Islet precursor cell (in vitro differentiated cells): ENCODE data around the gene TMEM150C.

Experiments
- DNase-seq: peaks from one replicate; pipeline ENCODE4 v3.0.0-alpha.2; 2018

TMEM150C gene

DNA sequence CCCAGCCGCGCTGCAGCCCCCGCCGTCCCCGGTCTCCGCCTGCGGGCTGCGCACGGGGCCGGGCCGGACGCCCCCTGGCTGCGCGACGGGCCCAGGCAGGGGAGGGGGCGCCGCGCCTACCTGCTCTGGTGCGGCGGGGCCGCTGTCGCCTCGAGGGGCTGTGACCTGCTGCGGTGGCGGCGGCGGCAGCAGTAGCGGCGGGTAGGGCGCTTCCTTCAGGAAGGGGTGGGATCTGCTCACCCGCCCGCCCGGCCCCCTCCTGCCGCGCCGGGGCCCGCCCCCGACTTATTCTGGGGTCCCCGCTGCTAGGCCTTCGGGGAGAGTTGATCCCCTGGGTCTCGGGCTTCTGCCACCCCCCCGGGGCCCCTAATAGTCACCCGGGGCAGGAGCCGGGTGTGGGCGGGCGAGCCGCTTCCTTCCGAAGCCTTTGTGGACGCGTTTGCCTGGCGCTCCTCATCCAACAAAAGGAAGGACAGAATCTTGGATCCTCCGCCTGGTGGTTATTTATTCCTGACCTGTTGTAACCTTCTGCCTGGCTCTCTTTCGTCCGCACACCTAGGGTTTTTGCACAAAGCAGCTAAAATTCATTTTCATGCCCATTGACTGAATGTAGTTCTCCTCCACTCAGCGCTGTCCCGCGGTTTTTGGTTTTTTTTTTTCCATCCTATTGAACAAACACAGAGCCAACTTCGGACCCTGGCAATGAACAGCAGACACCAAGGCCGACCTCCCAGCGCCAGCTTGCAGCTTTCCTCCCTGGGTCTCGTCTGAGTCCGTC lies at the start of gene TMEM150C:
TMEM150C (minus strand) TSS at position 203 of the 778 bp plus-strand sequence. CDS start 57,331 bp downstream, outside the sequence.
- peak; percentile 84 for DNase-seq

DNA sequence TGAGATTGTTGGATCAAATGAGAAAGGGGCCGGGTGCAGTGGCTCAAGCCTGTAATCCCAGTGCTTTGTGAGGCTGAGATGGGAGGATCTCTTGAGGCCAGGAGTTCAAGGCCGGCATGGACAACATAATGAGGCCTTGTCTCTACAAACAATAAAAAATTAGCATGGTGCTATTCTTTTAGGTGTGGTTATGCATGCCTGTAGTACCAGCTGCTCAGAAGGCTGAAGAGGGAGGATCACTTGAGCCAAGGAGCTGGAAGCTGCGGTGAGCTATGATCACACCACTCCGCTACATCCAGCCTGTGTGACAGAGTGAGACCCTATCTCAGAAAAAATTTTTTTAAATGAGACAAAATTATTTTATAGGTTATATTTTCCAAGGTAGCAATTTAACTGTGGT lies 49.7 kb upstream of the TMEM150C start:
- no peak for DNase-seq

DNA sequence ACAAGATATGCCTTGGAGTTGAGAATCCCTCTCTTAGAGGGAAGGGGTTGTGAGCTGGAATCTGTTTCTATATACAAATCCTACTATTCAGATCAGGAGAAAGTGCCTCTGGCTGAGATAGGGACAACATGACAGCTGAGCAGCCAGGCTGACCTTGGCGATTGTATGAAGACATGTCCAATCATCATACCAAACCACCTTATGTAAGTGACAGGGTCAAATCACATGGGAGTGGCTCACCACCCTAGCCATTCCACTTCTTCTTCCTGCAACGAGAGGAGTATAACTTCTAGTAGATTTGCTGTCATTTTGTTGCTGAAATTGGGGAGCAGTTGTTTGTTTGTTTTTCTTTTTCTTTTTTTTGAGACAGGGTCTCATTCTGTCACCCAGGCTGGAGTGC lies 48.3 kb upstream of the TMEM150C start:
- DNase-seq: no peak

DNA sequence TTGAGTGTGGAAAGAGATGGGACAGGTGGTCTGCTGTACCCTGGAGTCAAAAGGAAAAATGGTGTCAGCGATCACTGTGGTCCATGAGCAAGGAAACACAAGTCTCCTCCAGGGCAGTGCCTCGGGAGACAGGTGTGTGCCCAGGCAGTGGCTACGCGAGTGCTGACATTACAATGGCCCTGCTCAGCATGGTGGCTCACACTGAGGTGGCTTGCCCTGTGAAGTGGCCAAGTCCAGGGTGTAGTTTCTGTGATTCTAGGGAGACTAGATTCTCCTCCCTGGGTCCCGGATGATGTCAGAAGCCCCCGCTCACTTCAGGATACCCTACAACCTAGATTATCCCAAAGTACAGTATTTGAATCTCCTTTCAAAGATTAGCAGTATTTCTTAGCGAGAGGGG lies 44.8 kb upstream of the TMEM150C start:
- DNase-seq: no peak

DNA sequence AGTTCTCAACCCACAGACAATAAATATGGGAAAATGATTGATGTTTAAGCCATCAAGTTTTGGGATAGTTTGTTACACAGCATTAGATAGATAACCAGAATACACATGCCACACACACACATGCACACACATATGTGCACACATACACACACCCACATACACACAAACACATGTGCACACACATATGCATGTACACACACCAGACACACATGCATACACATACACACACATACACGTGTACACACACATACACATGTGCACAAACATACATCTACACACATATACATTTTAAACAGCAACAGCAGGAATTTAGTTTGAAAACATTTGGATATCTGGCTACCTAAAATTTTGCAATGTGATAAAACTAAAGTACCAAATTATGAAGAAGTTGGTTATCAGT lies 42.7 kb upstream of the TMEM150C start:
- no peak for DNase-seq

DNA sequence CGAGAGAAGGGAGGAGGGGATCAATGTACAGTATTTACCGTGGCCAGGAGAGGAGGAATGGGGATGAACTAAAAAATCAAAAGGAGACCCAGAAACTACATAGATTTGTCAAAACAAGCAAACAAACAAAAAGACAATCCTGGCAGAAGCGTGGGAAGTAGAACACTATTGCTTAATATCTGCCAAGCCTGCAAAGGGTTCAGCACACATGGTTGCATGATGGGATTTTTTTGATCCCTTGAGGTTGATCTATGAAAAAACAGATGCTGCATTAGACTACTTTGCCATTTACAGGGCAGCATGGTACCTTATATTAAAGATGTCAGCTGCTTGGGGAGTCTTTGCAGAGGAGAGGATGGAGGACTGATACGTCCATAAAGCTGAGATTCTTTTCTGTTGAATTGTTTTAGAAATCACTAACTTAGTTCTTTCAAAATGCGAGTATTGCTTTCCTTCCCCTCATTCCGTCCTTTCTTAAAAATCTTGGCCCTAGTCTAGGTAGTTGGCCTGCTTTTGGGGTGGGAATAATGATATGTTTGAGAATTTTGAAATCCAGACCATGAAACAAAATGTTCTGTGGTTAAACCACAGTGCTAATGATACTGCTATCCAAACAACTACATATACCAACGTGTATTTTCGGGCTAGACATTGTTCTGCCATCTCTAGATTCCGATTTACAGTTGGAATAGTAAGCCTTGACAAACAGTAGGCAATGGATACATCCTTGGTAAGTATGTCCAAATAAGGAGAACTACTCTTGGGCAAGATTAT lies 39.6 kb upstream of the TMEM150C start:
- no peak for DNase-seq

DNA sequence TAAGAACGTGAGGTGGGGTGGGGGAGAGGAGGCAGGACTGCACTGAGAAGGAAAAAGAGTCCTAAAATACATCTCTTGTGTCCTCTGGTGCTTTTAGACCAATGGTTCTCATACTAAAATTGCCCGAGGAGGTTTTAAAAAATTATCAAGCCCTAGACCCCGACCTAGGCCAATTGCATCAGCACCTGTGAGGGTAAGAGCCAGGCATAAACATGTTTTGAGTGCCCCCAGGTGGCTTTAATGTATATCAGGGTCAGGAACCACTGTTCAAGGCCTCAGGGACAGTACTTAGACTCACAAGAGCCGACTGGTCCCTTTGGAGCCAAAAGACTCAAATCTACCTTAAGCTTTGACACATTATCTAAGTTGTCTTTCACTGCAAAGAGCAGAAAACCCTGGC lies 37.5 kb upstream of the TMEM150C start:
- no peak for DNase-seq

DNA sequence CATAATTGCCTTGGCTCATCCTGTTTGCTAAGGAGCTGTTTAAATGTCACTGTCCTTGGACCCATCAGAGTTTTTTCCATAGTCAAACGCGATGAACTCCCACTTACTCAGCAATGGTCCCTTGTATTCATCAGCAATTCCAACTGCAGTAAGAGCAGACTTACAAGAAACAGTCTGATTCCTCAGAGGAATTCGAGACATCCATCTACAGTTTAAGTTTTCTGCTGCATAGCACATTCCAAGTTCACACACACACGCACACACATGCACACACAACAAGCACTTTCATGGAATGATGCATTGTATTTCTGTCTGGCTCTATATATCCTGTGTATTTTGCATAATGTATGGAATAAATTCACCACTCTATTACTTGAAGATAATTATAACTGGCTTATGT lies 32.7 kb upstream of the TMEM150C start:
- no peak for DNase-seq

DNA sequence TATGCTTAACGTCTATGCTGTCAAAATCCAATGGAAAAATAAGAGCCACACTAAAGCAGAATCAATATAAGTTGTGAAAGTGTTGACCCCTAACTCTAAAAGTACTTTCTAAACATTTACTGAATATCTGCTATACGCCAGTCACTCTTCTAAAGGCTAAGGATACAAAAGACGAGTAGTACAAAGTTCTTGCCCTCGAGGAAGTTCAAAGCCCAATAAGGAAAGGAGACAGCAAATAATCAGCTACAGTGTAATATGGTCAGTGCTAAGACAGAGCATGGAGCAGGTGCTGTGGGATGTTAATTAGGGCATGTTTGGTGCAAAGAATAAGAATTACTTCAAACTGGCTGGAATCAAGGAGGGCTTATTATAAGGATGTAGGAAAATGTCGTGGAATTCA lies 31.6 kb upstream of the TMEM150C start:
- no peak for DNase-seq

DNA sequence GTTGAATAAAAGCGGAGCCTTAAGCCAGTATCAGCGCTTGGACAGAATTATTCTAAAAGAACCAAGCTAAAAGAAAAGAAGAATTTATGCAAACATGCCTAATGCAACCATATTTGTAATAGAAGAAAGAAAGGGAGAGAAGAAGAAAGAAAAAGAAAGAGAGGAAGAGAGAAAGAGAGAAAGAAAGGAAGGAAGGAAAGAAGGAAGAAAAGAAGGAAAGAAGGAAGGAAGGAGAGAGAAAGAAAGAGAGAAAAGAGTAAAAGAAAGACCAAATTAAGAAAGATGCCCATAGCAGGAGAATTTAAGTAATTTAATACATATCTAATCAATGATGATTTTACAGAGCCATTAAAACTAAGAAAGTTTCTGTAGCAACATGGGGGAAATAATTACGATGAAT lies 30.9 kb upstream of the TMEM150C start:
- DNase-seq: no peak

DNA sequence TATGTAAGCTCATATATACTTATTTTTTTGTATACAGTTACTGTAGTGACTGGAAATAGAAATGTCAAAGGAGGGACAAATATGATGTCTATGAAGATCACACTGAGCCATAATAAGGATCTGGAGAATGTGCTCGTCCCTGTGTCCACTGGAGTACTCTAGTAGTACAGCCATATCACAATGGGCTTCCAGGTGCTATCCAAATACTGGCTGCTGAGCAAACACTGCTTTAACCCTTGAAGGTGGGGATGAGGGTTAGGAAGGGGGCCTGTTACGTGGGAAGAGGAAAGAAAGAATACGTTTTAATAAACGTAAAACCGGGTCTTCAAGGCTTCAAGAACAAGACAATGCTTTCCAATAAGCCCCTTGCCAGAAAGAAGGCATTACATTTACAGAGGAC lies 29.8 kb upstream of the TMEM150C start:
- no peak for DNase-seq

DNA sequence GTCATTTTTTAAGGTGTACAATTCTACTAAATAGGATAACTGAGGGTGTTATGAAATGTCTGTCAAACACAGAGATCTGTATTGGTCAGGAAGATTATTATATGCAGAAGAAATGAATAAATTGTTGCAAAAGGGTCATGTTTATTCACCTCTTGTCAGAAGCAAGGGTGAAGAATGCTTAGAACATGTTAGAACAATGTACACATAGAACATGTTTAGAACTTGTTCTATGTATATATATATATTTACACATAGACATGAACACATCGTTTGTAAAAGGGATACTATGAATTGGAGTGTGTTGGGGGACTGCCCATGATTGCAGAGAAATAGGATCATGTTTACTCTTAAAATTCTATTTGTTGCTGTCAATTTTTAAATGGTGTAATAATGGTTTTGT lies 28.0 kb upstream of the TMEM150C start:
- DNase-seq: no peak

DNA sequence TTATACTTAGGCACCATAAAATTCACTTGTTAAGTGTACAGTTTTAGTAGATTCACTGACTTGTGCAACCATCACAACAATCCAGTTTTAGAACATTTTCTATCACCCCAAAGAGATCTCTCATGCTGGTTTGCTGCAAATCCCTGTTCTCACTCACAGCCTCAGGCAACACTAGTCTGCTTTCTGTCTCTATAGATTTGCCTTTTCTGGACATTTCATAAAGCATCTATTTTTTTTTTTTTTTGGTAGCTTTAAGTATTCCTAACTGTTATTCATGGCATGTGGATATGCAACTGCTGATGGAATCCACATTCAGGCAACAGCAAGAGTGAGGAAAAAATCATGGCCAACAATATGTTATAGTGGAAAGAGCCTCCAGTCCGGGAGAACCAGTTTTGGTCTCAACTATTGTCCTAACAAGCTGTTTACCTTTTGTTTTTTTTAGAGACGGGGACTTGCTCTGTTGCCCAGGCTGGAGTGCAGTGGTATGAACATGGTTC lies 27.0 kb upstream of the TMEM150C start:
- DNase-seq: no peak

DNA sequence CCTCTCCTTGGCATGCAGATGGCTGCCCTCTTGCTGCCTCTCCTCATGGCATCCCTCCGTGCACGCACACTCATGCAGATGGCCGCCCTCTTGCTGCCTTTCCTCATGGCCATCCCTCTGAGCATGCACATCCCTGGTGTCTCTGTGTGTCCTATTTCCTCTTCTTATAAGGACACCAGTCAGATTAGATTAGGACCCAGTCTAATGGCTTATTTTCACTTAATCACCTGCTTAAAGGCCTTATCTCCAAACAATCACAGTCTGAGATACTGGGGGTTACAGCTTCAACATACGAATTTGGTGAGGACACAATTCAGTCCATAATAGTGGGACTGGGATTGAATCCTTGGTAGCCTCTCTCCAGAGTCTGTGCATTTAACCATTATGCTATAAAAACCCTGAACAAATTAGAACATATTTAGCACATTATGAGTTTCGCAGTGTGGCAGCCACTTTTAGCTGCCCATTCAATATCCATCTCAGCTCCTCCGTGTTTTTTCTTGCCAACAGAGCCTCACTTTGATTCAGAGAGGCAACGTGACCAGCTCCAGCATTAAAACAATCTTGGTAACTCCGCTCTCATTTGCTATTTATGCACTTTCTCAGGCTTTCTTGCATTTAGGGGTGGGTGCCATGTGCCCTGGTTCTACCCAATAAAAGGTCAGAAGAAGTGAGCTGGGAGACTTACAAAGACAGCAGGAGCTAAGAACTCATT lies 26.2 kb upstream of the TMEM150C start:
- DNase-seq: no peak

DNA sequence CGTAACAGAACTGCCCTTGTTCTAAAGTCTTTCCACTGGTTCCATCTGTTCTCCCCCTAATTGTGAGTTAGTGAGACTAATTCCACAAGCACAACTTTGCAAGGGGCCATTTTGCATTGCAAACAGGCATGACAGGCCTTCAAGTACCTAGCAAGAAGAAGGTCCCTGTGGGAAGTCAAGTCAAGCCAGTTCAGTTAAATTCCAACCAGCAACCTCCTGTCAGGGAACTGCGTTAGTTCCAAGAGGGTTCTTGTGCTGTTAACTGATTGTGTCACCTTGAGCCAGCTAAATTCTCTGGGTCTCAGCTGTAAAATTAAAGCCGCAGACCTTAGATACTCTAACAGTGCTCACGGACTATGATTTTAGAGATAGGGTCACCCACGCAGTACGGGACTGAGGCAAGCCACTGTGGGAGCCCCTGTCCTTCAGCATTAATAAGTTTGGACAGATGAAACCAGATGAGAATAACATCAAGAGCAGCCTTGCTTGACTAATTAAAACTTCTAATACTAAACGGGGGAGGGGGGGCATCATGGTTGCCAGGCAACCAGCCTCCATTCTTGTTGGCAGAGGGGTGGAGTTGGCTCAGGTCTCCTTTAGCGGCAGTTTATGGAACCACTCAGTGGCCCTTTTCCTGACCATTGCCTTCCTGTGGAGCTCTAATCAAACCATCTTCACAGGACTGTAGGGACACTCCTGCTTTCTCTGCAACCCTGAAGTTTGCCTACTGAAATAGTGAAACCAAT lies 24.1 kb upstream of the TMEM150C start:
- no peak for DNase-seq

DNA sequence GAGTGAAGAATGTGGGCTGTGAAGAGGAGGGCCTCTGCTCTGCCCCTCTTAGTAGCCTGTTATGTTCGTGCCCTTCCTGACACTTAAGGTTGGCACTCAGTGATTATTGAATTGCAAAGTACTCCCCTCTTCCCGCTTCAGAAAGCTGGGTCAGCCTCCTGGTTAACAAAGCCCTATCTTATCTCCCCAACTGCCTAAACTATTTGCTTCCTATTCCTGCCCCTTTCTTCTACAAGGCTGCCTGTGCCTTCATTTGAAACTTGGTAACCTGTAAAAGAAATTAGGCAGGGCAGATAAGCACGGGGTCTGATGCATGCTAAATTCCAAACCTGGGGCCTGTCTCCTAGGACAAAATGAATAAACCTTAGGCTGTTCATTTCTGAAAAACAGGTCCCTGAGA lies 23.1 kb upstream of the TMEM150C start:
- DNase-seq: no peak

DNA sequence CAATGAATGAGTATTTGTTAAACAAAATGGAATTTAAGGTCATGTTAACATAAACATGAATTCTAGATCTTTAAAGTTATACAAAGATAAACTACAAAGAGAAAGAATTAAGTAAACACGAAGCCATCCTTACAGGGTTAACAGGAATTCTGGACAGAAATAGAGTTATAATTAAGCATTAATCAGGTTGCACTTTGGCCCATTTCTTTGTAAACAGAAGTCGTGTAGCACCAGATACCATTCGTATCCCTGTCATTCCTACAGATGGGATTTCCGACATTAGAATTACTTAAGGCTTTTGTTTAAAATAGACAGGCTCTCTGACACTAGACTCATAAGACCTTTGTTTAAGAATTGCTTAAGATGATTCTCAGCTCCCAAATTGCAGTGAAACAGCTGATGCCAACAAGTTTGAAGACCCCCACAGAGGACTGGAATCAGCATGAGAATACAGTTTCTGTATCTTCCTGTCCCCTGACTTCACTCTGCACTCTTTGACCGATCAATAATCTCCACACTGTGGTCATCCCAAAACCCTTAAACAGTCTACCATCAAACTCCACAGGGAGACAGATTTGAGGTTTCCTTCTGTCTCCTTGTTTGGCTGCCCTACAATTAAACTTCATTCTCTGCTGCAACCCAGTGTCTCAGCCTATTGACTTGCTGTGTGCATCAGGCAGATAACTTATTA lies 22.3 kb upstream of the TMEM150C start:
- DNase-seq: no peak

DNA sequence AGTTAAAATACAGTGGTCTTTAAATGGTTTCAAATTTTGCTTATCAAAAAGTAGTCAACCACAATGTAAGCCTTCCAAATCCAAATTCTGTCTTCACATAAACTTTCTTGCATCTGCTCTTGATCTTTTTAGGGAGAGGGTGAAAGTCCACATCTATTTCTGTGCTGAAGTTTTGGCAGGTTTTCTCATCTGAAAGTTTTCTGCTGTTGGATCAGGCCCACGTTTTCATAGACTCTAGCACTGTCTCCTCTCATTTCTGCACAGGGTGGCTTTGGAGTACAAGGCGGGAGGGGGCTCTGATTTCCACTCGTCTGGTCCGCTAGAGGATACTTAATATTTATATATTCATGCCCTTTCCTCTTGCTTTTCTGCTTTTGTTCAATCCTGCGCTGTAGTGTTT lies 18.1 kb upstream of the TMEM150C start:
- DNase-seq: no peak

DNA sequence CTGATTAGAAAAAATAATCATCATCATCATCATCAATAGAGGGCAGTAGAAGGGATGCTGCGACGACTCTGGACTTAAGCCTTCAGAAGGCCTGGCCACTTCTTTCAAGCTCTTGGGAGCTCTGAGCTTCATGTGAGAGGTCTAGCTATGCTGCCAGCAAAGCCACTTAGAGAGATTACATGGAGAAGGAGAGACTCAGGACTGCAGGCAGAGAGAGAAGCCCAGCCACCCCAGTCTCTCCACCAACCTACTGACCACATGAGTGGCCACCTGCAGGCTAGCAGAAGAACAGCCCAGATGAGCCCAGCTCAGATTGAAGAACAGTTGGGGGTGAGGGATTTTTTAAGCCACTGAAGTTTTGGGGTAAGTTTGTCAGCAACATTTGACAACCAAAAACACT lies 17.1 kb upstream of the TMEM150C start:
- DNase-seq: no peak

DNA sequence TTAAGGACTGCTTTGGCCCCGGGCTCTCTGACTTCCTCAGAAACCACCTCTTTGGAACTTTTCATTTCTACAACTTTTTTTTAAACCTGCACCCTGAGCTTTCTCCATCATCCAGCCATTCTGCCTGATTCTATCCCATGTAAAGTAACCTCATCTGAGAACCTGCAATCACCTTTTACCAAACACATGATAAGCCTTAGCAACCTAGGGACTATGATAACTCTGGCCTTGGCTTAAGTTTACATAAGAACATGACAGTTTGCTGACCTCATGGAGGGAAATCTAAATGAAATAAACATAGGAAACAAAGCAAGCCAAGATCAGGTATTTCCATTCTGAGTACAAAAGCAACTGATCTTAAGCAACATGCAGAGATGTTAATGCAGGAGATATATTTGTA lies 15.7 kb upstream of the TMEM150C start:
- DNase-seq: no peak

DNA sequence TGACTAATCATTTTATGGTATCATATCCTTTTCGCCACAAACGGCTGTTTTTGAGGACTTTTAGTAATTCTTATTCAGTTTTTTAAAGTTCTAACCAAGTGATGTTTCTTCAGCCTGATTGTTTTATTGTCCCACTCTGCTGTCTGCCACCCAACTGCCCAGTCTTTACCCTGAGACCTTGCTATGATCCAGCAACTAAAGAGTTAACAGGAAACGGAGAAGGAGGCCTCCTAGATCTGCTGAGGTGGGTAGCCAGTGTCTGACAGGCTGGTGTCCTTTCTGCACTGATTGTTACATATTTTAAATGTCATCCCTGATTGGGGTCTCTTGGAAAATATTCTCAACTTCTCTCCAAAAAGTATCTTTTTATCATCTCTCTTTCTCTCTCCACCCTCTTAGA lies 7.9 kb upstream of the TMEM150C start:
- no peak for DNase-seq

DNA sequence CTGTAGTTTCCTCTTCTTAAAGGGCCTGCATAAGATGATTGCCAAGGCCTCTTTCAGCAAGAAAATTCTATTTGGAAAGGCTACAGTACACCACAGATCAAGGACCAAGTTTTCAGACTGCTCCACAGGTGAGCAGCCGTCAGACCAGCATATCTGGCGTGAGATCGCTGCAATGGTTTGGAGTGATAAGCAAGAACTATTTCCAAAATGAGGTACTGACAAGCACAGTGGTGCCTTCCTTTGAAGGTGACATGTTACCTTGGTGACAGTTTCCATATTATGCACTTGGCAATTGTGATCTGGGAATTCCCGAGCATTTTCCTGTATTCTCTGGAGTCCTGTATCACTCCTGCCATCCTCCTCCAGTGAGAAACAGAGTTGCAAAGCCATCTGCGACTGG lies 7.3 kb upstream of the TMEM150C start:
- DNase-seq: no peak
